ENCODE measurements around the gene ZNF423. TPM values are rescaled to one million over a fixed set of nuclear protein-coding genes. Genes with fewer than 3 reads are reported as not detected.
"Not testable (repeated sequence)": the region's sequence is repeated elsewhere in the genome, so short reads cannot be mapped to it uniquely, and the experiment has no call there.

ZNF423 gene
- total RNA-seq, 1 donor from 2014 or later, result 0.21 TPM

DNA sequence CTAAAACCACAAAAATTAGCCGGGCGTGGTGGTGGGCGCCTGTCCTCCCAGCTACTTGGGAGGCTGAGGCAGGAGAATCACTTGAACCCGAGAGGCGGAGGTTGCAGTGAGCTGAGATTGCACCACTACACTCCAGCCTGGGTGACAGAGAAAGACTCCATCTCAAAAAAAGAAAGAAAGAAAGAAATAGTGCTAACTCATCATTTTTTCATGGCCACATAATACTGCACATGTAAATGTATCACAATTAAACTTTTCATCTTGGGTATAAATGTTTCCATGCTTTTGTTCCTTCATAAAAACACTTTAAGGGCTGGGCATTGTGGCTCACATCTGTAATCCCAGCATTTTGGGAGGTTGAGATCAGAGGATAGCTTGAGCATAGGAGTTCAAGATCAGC lies 15.9 kb upstream of the ZNF423 start:
- not testable (repeated sequence) for DNase-seq (ENCODE audit: low read depth)

- no peak for DNase-seq (ENCODE audit: low read depth)
Measured at GRCh38 chr16:49869731-49870130, 13.8 kb upstream of the ZNF423 start.

GRCh38 chr16:49867796-49868668 lies 12.1 kb upstream of the ZNF423 start:
- DNase-seq (ENCODE audit: low read depth), result no peak

- DNase-seq (ENCODE audit: low read depth), result no peak
Measured at GRCh38 chr16:49867234-49867633, 11.3 kb upstream of the ZNF423 start.

GRCh38 chr16:49866595-49867071 lies 10.7 kb upstream of the ZNF423 start:
- DNase-seq (ENCODE audit: low read depth), result no peak

DNA sequence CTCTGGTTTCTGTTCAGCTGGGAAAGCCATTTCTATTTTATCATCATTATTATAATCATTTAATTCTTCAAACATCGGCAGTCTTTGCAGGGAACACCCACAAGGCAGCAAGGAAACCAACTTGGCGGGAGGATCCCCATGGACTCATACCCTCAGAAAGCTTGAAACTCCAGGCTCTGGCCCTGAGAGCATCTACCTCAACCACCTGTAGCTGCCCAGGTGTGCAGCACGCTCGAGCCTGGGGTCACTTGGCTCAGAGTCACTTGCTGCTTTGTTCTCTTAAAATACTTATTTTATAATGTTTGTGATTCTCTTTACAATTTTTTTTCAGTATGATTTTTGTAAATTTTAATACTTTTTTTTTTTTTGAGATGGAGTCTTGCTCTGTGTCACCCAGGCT lies 6.8 kb upstream of the ZNF423 start:
- no peak for DNase-seq (ENCODE audit: low read depth)

- DNase-seq (ENCODE audit: low read depth), result no peak
Measured at GRCh38 chr16:49861299-49861698, 5.4 kb upstream of the ZNF423 start.

GRCh38 chr16:49860593-49860992 lies 4.7 kb upstream of the ZNF423 start:
- no peak for DNase-seq (ENCODE audit: low read depth)

DNA sequence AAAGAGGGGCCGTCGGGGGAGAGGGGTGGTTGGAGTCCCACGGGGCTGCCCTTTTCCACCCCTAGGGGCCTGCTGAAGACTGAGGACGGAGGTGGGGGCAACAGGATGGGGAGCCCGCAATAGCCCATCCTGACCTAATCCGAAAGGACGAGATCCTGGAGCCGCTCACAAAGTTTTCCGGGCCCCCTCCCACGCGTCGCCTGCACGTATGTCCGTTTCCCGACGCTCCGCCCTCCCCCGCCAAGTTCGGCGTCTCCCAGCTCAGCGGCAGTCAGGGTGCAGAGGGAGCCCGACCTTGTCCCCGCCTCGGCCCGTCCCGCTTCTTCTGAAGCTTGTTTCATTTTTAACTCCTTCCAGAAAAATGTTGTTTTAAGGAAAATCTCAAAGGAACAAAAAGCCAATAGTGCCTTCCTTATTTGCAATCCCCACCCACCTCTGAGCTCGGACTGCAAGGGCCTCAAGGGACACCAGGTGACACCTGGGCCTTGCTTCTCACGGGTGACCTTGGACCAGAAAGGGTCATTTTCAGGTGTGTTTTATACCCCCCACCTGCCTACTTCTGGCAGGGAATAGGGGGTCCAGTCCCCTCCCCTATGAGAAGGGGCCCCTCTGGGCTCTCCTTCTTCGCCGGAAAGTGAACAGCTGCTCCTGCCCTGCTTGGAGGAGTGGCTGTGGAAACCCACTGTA lies 3.4 kb upstream of the ZNF423 start:
- DNase-seq (ENCODE audit: low read depth), result no peak

DNA sequence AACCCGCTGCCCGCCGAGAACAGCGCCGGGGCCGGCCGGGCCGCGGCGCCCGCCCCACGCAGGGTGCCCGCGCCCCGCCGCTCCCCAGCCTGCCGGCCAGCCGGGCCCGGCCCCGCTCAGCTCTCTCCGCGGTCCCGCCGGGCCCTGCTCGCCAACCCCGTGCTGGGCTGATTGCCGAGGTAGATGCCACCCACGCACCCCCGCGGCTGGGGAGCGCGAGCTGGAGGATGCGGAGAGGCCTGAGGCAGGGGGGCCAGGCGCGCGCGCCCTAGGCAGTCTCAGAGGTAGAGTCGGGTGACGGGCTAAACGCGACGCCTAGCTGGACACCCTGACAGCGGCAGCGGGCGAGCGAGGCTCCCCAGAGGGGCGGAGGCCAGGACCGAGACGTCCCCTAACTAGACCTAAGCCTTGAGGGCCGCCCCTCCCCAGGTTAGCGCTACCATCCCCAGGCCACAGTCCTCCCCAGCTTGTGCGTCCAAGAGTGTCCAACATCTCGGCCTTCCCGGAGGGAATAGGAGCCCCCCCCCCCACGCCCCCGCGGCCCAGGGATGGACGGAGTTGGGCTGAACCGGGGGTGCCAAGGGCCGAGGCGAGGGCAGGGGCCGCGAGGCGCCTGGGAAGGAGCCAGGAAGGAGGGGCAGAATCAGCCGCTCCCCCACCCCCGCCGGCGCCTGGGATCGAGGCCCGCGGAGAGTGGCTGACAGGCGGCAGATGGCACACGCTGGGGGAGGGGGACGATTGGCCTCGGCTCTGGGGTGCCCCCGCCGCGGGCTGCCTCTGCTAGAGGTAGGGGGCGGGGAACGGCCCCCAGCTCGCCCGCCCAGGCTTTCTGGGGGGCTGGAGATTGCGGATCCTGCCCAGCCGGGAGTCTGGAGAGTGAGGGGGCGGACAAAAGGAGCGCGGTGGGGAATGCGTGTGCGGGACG lies 2.5 kb upstream of the ZNF423 start:
- DNase-seq (ENCODE audit: low read depth), result no peak

DNA sequence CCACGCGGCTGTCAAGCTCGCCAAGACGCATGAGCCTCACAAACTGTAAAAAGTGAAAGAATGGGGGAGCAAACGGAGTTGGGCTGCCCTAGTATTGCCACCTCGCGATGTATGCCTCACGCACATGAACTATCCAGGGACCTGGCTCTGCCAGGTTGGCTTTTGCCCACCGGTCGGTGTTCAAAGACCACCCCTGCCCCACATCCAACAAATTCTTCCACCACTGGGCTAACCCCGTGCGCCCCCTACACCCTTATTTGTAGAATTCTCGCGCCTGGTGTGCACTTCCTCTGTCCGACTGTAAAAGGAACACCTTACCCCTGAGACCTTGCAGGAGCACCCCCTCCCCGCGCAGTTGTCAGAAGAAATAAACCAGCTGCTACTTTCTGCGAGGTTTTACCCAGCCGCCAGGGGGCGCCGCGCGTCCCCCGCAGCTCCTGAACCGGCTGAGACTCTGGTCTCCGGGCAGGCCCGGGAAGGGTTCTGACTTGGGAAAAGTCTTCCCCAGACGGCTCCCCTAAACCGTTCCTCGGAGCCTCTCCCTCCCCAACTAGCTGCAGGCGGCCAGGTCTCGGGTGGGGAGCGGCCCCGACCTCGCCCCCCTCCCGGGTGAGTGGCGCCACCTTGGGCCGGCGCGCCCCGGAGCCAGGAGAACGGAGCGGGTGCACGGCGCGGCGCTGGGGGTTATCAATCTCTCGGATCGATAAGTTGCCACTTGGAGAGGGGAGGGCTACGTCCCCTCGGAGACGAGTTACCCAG lies 1.7 kb upstream of the ZNF423 start:
- DNase-seq (ENCODE audit: low read depth), result peak; percentile 26

DNA sequence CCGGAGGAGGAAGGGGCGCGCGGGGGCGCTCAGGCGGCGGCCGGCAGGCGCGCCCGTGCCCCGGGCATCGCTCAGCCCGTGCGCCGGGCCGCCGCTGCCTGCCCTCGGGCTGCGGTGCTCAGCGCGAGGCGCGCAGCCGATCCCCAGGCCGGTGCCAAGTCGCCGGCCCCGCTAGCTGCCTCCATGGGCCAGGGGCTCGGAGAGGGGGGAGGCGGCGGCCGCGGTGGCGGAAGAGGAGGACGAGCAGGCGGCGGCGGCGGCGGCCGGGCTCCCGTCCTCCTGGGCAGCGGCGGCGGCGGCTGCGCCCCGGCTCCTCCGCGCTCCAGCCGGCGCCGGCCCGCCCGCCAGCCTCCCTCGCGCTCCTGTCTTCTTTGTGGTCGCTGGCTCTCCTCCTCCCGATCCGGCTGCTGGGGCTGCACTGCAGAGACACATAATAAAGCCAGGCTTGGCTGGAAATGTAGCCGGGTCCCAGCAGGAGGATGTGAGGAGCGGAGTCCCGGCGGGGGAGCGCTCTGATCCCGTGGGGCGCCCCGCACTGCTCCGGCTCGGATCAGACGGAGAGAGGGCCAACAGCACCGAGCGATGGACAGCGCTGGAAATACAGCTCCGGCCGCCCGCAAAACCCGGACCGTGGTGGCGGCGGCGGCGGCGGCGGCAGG lies 889 bp upstream of the ZNF423 start:
- DNase-seq (ENCODE audit: low read depth), result peak; percentile 76

DNA sequence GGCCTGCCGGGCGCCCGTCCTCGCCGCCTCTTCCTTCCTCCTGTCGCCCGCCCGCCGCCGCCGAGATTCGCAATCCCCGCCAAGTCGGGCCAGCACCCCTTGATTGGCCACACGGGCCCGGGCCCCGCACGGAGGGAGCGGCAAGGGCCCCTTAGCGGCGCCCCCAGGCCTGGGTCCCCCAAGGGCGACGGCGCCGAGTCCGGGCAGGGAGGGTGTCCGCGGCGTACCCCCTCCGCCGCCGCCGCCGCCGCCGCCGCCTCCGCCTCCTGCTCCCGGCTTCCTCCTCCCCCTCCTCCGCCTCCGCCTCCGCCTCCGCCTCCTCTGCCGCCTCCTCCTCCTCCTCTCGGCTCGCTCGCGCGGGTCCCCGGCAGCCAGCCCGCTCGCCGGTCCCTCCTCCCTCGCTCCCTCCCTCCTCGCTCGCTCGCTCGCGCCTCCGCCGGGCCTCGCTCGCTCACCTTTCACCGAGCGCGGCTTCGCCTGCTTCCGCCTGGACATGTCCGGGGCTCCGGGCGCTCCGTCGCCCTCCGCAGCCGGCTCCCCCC lies 561 bp downstream of the ZNF423 start:
- DNase-seq (ENCODE audit: low read depth), result peak; percentile 68

DNA sequence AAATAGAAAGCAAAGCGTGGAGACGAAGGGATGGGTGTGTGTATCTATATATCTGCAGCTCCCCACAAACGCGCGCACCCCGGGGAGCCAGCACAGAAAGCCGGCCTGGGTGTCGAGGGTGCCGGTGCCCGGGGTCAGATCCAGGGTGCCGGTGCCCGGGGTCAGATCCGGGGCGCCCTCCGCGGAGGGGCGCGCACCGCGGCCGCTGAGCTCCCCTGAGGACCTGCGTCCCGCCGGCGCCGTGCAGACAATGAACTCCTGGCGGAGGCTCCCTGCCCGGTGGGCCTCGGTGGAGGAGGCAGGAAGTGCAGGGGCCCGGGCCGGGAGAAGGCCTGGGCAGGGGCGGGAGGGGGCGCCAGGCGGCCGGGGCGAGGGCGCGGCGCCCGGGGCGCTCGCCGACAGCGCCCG lies 1.1 kb downstream of the ZNF423 start:
- peak; percentile 16 for DNase-seq (ENCODE audit: low read depth)

DNA sequence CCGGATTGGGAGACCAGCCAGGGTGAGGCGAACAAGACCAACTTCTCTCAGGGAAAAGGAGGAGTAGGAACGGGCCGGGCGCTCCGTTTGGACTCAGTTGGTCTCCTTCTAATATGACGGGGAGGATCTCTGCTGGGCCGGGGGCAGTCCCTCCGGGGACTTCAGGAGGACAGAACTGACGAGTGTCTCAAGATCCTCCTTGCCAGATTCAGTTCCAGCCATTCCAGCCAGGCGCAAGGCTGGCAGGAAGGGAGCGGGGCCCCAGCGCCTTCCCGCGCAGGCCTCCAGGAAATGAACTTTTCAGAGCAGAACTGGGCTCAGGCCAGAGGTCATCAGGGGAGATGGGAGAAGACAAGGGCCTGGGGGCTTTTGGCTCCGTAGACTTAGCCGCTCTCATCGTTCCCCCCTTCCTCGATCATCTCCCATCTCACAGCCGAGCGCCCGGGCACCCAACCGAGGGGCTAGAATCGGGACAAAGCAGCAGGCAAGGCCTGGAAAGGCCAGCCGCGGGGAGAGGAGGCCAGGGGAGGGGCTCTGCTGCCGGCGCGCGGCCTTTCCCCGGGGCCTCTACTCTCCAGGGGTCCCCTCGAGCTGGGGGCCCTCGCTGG lies 1.6 kb downstream of the ZNF423 start:
- no peak for DNase-seq (ENCODE audit: low read depth)

DNA sequence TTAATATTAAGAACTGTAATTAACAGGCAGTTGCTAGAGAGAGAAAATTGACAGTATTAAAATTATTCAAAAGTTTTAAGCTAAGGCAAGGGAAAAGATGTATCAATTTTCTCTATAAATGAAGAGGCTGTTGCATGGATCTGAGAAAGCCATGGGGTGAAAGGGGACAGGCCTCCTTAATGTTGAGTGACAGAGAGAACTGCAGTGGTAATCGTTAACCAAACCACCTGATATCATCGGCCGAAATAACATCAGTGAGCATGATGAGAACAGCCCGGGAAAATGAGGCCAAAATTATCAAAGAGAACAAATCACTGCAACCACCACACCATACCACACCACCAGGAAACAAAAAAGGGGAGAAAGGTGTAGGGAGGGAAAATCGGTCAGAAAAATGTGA lies 3.6 kb downstream of the ZNF423 start:
- no peak for DNase-seq (ENCODE audit: low read depth)

GRCh38 chr16:49851468-49851787 lies 4.5 kb downstream of the ZNF423 start:
- no peak for DNase-seq (ENCODE audit: low read depth)

DNA sequence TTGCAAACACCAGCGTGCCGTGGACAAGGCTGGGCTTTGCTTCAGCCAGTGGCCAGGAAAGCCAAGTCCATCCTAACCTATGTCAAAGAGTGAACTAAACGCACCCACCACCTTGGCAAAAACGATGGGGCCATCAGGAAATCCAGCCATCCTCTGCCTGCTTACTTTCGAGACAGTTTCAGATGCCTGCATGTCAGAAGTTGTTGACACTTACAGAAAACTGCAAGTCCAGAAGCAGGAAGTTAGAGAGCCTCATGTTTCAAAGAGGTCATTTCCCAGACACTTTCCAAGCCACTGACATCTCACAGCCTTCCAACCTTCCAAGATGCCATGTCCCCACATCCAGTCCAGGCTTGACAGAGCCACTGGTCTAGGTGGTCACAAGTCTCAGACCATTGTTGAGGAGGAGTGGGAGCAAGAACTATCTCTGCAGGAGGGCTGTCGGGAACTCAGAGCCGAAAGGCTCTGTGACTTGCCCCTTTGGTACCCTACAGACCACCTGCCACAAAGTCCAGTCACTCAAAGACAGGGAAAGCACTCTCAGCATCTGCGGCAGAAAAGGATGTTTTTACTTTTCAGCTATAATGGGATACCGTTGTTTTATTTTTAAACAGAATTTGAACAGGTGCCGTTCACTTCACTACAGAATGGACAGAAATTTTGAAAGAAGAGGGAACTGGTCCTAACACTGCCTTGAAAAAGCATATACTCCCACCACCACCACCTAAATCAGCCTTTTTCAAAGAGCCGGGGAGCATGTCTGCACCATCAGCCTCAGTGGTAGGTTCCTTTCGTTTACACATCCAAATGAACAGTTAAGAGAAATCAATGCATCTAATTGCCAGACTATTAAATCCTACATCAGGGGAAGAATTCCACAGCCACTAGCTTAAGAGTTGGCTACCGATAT lies 5.1 kb downstream of the ZNF423 start:
- DNase-seq (ENCODE audit: low read depth), result no peak

- no peak for DNase-seq (ENCODE audit: low read depth)
Measured at GRCh38 chr16:49849754-49850108, 6.2 kb downstream of the ZNF423 start.

All from myocyte (in vitro differentiated cells).